HG03025 (cell line): ENCODE data around the gene CIB4.

Source experiments
- ATAC-seq: cut with Tn5 transposase; IDR thresholded peaks from one replicate; pipeline ENCODE4 v1.9.1; 2021; ENCODE audit warnings: mild to moderate bottlenecking, moderate library complexity; ENCODE audit not compliant: unreplicated experiment, low FRiP score

CIB4 gene

GRCh38 chr2:26585966-26586365 is 55.2 kb downstream of the CIB4 start:
- no peak for ATAC-seq

DNA sequence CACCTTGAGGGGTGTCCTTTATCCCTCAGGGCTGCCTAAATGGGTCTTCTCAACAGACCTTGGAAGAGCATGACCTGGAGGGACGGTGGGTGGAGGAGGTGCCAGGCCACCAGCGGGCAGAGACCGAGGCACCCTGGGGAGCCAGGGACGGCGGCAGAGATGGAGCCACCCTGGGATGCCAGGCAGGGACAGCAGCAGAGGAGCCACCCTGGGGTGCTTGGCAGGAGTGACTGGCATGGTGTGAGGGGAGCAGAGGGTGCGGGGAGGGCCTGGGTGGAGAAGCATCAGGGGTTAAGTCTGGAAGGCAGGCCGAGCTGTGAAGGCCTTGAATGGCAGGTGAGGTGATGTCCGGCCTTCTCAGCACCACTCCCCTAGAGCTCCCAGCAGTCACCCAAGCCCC is 56.1 kb downstream of the CIB4 start:
- ATAC-seq, result no peak

GRCh38 chr2:26584656-26585055 is 56.5 kb downstream of the CIB4 start:
- no peak for ATAC-seq

DNA sequence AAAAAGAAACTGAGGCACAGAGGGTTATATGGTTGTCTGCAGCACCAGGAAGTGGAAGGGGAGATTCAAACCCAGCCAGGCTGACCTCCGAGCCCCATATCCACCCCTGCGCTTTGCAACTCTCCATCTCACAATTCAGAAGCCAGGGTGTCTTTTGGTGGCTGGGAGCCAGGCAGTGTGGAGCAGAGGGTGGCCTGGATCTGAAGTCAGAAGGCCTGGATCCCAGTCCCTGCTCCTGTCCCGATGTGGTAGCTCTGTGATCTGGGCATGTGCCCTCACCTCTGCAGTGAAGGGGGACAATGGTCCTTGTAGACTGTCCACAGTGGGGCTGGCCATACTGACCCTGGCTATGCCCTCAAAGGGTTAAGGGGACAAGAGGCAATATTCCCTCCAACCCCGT is 57.0 kb downstream of the CIB4 start:
- ATAC-seq, result no peak

GRCh38 chr2:26583381-26583911 is 57.7 kb downstream of the CIB4 start:
- ATAC-seq, result no peak

DNA sequence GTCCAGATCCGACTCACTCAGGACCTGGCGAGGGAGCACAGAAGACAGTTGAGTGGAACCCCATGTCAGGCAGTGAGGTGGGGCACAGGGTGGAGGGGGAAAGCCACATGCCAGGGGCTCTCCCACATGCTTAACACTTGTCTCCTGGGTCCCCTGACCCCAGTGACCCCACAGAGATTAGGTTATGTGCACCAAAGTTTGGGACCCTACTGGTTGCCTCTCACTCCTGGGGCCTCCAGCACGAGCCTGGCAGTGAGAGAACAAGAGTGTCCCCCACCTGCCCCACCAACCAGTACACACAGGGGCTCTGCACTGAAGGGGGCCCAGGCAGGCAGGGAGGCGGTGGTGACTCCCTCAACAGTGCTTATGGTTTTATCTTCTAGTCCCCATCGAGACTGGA is 58.3 kb downstream of the CIB4 start:
- ATAC-seq, result no peak

DNA sequence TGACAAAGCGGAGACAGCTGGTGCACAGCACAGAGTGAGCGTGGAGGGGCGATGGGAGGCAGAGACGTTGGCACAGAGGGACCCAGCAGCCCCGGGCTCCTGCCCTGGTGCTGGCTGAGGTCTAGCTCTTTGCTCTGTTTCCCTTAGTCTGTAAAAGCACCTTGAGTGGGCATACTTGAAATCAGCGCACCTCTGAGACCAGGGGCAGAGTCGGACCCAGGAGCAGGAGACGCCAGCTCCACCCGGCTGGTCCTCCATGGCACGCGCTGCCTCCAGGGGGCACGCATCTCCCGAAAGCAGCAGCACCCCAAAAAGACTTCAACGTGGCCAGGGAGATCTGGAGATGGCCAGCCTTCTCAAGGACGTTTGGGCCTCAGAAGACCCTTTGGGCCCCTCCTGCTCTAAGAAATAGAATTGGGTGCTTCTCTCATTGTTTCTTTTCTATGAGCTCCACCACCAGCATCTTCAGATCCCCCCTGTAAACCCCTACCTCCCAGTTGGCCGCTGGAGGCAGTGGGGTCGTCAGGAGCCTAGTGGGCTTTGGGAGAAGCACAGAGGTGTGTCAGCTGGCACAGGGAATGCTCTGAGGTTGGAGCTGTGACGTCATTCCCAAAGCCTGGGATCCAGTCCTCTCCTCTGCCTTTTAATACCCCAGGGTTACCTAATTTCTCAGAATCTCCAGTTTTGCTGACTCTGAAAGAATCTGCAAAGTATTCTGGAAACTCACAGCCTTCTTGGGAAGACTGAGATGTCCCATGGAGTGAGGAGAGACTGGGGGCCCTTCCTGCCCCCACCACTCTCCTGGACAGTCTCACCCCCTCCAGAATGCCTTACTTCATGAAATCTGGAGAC is 58.9 kb downstream of the CIB4 start:
- no peak for ATAC-seq

GRCh38 chr2:26581266-26581990 is 59.7 kb downstream of the CIB4 start:
- ATAC-seq, result no peak

DNA sequence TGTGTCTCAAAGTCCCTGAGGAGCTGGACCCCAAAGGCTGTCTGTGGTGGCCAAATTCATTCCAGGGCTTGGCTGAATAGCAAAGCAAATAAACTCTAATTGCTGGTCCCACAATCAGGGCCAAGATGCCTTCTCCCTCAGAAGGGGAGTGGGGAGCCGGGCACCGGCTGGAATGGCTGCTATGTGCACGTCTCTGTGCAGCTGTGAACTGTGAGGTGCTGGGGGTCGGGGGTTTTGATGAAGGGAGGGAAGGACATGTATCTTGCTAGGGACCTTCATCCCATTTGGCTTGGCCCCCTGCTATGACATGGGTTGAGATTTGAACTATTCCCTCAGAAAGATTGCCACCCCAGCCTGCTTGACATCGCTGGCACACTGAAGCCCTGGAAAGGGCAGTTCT is 60.4 kb downstream of the CIB4 start:
- ATAC-seq, result no peak

GRCh38 chr2:26580151-26580550 is 61.0 kb downstream of the CIB4 start:
- ATAC-seq, result no peak

GRCh38 chr2:26579723-26580040 is 61.5 kb downstream of the CIB4 start:
- ATAC-seq, result no peak

GRCh38 chr2:26579025-26579722 is 62.0 kb downstream of the CIB4 start:
- no peak for ATAC-seq

- no peak for ATAC-seq
These were observed 62.6 kb downstream of the CIB4 start for GRCh38 chr2:26578581-26578980.

DNA sequence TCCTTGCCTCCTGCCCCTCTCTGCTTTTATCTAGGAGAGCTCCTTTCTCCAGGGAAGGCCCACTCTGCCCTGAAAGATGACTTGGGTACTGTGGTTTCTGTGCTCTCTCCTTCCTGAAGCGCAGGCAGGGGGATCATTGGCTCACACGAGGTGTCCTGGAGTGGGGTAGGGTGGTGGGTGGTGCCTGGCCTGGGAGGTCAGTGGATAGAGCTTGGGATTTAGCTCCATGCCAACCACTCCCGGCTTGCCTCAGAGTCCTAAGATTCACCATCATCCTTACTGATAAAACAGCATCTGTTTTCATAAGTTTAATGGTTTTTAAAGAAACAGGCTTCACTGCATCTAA is 63.1 kb downstream of the CIB4 start:
- ATAC-seq, result no peak

- no peak for ATAC-seq
These were observed 63.6 kb downstream of the CIB4 start for GRCh38 chr2:26577442-26578112.

GRCh38 chr2:26576565-26577441 is 64.4 kb downstream of the CIB4 start:
- ATAC-seq, result no peak

DNA sequence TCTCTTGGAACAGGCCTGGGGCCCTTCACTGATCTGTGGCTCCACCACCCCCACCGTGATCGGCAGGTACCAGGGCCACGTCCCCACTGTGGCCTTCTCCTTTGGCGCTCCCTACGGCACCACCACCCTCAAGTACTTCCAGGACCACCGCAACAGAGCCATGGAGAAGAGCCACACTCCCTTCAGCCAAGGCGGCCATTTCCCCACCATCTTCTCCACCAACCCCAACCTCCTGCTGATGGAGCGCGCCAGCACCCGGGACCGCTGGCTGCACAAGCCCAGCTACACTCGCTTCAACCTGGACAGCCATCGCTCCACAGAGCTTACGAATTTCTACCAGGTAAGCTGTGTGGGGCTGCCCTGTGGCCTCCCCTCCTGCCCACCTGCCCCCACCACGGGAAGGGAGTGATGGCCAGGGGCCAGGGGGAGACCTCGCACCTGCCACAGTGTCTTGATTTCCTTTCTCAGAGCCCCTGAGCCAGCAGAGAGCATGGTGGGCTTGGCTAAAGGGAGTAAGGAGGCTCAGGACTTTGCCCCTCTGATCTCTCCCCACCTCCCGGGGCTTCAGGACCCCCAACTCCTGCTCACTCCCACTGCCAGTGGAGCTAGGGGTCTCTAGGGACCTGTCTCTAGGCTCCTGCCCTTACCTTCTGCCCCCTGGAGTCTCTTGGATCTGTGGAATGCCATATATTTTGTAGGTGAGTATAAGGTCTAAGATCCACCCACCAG is 65.2 kb downstream of the CIB4 start:
- ATAC-seq, result no peak

DNA sequence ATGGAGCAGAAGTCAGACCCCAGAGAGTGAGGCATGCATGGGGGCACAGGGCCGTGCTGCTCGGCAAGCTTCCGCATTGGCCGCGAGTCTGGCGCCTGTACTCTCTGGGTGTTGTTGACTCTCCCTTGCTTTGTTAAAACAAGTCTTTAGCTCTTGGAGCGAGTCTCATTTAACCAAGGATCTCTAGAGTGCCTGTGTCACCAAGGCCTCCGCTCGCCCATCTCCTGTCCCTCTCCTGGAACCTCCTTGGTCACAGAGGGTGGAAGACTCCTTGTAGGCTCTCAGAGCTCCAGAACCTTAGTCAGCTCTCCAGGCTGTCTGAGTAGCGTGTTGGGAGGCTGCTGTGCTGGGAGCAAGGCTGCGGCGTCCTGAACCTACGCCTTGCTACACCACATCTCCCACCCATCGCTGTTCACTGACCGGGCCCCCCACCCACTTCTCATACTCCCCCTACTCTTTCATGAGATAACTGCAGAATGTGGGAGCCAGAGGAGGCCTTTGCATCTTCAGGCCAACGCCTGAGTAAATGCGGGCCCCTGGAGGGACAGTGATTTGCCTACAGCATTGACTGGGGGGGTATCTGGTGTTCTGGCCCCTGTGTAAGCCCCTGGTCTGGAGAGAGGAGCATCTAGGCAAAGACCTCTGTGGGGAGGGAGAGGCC is 66.1 kb downstream of the CIB4 start:
- no peak for ATAC-seq
